Activated CD4-positive, alpha-beta T cell treated with anti-CD3 and anti-CD28 coated beads, Interleukin-10, Interleukin-2, amounts not matched to agents 100 ng/mL and 50 ng/mL, durations not matched to agents 16 hours and 8 hours (primary cell): ENCODE data around the gene FGF14.

Experiments
- DNase-seq: peaks from one replicate; pipeline ENCODE4 v3.0.0-alpha.2; 2020

The FGF14 gene

GRCh38 chr13:102240110-102240509 lies 161.7 kb downstream of the FGF14 start:
- DNase-seq: no peak

DNA sequence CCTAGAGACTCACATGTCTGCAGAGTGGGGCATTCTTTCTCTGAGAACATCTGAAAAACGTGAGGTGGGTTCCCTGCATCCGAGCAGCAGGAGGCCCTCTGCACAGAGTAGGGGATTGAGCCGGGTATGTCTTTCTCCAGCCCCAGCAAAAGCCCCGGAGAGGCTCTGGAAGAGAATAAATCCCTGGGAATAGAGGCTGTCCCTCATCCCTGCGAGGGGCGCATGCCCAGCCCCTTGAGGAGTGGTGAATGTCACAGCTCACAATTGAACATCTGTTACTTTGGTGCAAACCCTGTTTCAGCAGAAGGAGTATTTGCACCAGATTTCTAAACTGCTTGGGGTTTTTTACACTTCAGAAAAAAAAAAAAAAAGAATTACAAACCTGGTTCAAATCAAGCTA lies 164.6 kb downstream of the FGF14 start:
- DNase-seq: no peak

DNA sequence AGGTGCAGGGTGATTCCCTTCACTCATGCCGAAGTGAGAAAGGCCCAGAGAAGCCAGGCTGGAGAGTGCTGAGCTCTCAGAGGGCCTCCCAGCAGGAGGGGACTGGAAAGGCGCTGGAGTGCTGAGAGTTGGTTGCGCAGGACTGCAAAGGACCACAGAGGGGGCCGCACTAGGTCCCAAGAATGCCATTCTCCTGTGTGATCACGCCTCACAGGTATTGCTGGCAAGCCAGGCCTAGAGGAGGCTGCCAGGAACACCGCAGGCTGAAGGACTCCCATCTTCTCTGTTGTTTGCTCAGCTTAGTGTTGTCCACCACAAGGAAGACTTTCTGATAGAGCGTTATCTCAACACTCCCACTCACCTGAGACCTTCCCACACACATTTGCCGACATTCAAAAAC lies 165.0 kb downstream of the FGF14 start:
- DNase-seq: no peak

DNA sequence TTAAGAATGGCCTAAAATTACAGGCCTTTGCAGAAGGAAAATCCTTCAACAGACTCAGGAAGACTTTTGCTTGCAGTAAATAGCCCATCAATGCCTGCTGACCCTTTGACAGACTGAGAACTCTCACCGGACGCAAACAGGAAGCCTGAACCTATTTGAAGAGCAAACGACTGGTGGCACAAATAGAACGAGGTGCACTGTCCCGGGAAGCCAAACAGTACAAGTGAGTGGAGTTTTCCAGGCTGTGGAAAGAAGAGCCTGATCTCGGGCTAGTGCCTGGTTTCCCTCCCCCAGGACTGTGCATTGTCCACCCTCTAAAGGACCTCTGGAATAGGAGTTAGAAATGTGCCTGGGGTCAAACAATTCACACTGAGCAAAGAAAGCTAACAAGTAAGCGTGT lies 165.5 kb downstream of the FGF14 start:
- no peak for DNase-seq

GRCh38 chr13:102235689-102236088 lies 166.2 kb downstream of the FGF14 start:
- no peak for DNase-seq

DNA sequence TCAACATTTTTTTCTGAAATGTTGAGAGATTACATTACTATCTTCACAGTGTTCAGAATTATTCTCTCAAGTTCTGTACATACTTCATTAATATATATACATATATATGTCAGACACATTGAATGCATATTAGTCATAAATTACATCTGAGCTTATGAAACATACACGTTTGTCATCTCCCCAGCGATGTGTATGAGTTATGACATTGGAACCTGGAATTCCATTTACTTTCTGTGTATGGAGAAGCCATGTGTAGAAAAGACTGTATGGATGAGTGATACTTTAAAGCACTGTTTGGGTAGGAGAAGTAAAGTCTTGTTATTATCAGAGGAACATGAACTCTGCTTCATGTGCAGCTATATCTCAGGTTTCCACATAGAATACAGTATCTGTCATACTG lies 167.2 kb downstream of the FGF14 start:
- no peak for DNase-seq

DNA sequence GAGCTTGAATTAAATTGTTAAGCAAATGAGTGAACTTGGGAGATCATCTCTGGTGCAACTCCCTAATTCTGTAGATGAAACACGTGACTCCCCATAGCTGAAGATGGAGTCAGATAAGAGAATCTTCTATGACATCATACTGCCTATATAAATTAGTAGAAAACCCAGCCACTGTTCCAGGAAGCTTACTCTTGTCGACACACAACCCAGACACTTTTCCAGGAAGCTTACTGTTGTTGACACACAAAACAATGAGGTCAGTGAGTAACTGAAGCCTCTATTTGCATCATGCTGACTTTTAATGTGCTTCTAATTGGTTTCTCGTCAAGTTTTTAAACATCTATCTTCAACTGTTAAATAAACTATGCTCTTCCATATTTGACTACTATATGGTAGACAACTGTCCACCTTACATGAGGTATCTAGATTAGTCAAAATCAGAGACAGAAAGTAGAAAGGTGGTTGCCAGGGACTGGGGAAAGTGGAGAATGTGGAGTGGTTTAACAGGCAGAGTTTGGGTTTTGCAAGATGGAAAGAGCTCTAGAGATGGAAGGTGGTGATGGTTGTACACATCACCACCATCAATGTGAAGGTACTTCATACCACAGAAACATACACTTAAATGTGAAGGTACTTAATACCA lies 168.2 kb downstream of the FGF14 start:
- peak; percentile 43 for DNase-seq

DNA sequence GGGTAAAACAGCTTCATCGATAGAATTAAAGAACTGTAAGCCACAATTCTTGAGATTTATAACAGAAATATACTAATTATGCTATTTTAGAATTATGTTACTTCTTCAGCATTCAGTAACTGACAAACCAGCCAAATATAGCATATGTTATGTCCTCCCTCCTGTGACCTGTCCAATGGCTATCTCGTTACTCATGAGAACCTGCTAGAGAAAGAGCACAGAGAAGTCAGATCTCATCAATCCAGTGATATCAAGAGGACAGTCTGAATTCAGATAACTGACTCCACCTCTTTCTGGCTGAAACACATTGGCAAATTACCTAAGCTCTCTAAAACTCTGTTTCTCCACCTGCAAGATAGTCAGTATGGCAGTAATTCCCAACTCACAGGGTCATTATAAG lies 170.4 kb downstream of the FGF14 start:
- no peak for DNase-seq

GRCh38 chr13:102227741-102228140 lies 174.1 kb downstream of the FGF14 start:
- no peak for DNase-seq

DNA sequence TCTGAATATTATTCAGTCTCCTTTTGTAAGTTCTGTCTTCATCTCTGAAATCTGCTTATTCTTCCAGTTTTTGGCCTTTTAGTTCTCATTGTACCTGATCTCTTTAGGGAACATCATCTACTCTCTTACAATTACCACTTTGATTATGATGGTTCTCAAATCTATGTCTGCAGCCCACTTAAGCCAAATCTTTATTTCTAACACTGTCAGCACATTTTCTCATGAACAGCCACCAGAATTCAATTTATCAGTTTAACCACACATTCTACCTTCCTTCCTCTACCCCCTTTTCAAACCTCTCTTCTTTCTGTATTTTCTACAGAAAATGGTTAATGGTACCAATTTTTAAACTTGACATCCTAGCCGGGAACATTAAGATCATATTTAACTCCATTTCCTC lies 175.3 kb downstream of the FGF14 start:
- no peak for DNase-seq

- DNase-seq: no peak
These were observed 176.0 kb downstream of the FGF14 start for GRCh38 chr13:102225892-102226291.

DNA sequence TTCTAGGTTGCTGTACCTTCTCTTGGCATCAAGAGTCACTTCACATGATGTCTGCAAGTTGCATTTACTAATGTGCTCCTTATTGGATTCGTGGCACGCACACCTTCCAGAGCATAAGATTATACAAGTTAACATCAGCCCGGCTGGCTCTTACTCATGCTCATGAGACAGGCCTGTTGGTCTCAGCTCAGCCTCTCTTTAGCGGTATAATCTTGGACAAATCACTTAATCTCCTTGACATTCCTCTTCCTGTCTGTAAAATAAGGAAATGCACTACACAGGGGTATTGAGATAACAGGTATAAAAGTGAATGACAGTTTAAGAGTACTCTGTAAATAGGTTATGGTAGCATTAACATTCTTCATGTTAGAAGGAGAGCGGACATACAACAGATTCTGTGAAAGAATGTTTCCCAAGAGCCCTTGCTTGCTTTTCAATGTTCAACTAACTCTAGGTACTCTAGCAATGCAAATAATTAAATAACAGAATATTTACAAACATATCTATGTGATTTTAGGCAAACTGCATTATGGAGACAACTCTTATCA lies 181.1 kb downstream of the FGF14 start:
- no peak for DNase-seq

DNA sequence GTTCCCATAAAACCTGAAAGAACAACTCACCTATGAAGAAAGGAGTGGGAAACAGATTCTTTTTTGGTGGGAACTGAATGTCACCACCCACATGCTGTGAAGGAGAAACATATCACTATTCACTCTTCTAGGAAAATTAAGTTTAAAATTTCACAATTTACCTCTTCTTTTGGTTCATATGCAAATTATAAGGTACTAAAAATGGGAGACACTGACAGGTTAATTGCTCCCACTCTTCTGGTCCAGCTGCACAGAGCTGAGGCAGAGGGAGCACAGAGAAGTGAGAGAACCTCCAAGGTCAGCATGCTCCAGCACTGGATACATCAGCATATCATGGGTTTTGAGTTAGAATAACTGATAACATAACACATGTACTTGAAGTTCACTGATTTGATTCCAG lies 186.9 kb downstream of the FGF14 start:
- DNase-seq: no peak

DNA sequence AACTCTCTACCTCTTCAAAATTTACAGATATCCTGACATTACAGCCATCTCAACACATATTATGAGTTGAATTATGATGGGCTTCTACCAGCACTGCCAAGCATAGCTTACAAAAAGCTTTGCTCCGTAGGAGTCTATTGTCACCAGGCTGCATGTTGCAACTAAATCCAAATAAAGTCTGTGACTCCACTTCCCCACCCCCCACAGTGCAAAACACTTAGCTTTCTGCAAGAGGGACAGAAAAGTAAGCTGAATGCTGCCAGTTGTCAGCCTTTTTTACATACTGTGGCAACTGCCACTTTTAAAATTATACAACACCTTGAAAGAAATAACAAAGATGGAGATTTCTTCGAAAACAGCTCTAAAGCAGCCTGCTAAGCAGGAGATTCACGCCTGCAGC lies 189.1 kb downstream of the FGF14 start:
- DNase-seq: no peak

DNA sequence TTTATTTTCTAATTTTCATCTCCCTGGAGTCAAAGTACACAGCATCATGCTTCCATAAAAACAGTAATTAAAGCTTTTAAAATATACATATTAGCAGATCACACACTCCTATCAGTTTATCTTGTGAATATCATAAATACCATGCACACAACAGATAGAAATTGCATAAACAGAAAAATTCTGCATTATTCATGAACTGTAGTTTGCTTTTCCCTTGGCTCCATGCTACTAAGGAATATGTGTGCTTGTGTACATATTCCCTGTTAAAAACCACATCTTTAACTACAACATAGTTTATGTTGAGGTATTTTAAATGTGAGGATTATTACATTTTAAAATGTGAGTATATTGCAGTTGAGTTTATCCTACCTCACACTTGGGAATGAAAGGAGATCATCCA lies 193.5 kb downstream of the FGF14 start:
- no peak for DNase-seq

- no peak for DNase-seq
These were observed 194.0 kb downstream of the FGF14 start for GRCh38 chr13:102207680-102208342.

- DNase-seq: no peak
These were observed 198.1 kb downstream of the FGF14 start for GRCh38 chr13:102203718-102204117.

DNA sequence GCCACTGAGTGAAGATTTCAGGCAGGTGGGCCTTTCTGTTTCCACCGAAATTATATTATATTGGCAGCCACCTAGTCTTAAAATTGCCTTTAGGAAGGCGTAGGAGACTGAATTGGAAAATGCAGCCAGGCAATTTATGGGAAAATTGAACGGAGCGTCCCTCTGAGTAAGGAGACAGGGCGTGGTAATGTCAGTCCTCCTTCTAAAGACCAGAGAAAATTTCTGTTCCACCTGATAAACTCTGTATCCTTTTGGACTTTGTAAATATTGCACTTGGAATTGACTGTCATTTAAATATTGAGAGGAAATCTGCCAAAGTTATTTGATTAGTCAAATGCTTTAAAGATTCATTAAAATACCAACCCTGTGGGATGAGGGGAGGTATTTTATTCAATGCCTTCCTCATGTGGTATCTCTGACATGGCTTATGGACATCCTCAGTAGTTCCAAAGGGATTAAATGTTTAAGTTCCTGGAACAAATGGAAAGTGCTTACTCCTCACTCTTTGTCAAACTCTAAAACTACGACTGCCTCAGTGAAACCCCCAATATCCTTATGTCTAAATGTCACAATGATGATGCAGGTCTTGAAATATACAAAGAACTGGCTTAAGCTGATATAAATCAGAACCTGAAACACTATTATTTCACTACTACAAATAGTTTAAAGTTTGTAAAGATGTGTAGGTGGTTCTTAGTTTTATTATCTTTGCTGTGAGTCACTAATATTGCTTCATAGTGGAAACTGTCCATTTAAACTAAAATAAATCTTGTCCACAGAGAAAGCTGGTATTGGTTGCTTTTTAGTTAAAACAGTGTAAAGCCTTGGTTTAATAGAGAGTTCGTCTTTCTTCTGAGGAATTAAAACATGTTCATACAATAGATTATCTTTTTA lies 203.2 kb downstream of the FGF14 start:
- no peak for DNase-seq

DNA sequence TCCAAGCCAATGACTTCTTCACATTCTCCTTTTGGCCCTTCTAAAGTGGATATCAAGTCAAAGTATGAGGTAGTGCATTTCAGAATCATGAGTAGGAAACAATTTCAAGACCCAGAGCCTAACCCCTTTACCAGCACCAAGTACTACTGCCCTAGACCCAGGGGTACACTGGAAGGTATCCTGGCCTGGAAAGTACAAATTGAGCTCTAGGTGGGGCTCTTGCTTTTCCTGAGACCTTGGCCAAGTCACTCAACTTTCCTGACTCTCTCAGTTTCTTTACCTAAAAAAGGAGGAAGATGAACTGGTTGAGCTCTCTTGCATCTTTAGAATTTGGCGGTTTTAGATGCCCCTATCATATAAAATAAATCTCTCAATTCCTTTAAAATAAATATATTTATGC lies 204.7 kb downstream of the FGF14 start:
- DNase-seq: no peak

DNA sequence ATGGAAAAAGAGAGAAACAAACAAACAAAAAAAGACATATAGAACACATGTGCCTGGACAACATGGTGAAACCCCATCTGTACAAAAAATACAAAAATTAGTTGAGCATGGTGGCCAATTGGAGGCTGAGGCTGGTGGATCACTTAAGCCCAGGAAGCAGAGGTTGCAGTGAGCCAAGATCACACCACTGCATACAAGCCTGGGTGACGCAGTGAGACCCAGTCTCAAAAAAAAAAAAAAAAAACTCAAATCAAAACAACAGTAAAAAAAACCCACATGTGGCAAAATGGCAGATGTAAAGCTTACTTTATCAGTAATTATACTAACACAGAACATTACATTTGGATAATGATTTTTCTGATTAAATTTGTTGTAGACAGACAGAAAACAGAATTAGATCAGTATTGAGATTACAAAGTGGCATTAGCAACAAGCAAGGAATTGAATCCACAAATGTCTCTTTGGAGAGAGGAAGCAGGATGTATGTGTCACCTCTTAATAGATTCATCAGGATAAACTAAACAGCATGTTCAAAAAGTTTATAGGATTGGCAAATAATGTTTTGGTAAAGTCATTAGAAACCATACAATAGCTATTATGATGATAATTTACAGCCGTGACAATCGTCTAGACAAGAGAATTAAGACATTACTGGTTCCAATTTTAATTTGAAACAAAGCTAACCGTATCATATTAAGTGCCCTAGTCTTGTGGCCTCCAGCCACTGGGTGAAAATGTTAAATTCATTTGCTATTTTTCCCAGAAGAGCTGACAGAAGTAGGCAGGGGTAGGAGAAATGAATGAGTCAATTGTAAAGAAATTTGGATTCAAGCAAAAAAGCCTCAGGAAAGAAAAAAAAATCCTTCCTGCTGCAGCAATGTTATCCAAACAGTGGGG lies 206.0 kb downstream of the FGF14 start:
- DNase-seq: no peak

DNA sequence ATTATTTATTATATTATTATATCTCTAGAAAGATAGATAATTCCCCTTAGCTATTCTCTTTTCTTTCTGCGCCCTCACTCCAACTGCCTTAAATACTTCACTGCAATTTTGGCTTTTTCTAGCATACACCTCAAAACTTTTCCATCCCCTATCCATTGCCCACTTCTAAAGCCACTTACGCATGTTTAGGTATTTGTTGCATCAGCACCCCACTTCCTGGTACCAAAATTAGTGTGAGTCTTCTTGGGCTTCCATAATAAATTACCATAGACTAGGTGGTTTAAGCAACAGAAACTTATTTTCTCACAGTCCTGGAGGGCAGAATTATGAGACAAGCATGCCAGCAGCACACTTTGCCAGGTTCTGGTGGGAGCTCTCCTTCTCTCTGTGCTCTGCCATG lies 209.0 kb downstream of the FGF14 start:
- DNase-seq: no peak

- no peak for DNase-seq
These were observed 209.8 kb downstream of the FGF14 start for GRCh38 chr13:102191951-102192502.
